Right ventricle myocardium inferior (tissue), 1 donor: ENCODE results near the gene ZNF549. TPM values are rescaled to one million over a fixed set of nuclear protein-coding genes. Genes with fewer than 3 reads are reported as not detected.

Experiments used
- total RNA-seq: library from RNA; stranded (reverse); fragmentation: NEBNext Ultra II Directional; extraction: Animal tissue kit (Norgen Biotek cat#: 25700); gene quantifications from one replicate; pipeline ENCODE4 v1.2.1, GENCODE V29; 2021
- donor health status: DM: no; HTN: yes; CAD: no; lungs with severe emphysema.

Gene ZNF549
- total RNA-seq, 1 donor from 2014 or later = 3.6 TPM

Other genes with a start within 250 kb of the ZNF549 start
- 27.3 TPM for gene ZNF460, start 246.9 kb upstream of the ZNF549 start, total RNA-seq
- 5.3 TPM for gene ZNF543, start 206.9 kb upstream of the ZNF549 start, total RNA-seq
- gene ZNF304, start 176.1 kb upstream of the ZNF549 start, total RNA-seq = 7.8 TPM
- gene TRAPPC2B, start 163.8 kb upstream of the ZNF549 start, total RNA-seq = 9.7 TPM
- gene ZNF547, start 163.8 kb upstream of the ZNF549 start, total RNA-seq = 2.4 TPM
- gene ZNF548, start 137.5 kb upstream of the ZNF549 start, total RNA-seq = 14.7 TPM
- 9.4 TPM for gene ZNF17, start 116.2 kb upstream of the ZNF549 start, total RNA-seq
- 3.2 TPM for gene ZNF749, start 92.0 kb upstream of the ZNF549 start, total RNA-seq
- gene VN1R1, start 70.2 kb upstream of the ZNF549 start, total RNA-seq = 3.3 TPM
- gene ZNF772, start 49.8 kb upstream of the ZNF549 start, total RNA-seq = 18.3 TPM
- gene ZNF419, start 39.6 kb upstream of the ZNF549 start, total RNA-seq = 6.8 TPM
- gene ZNF773, start 27.4 kb upstream of the ZNF549 start, total RNA-seq = 5.0 TPM
- gene ZNF550, start 32.5 kb downstream of the ZNF549 start, total RNA-seq = 9.5 TPM
- gene ZNF416, start 51.6 kb downstream of the ZNF549 start, total RNA-seq = 4.3 TPM
- 3.3 TPM for gene ZIK1, start 56.8 kb downstream of the ZNF549 start, total RNA-seq
- 3.8 TPM for gene ZNF530, start 72.5 kb downstream of the ZNF549 start, total RNA-seq
- gene ZNF134, start 86.9 kb downstream of the ZNF549 start, total RNA-seq = 14.9 TPM
- gene ZNF211, start 105.8 kb downstream of the ZNF549 start, total RNA-seq = 10.1 TPM
- not detected for gene ZSCAN4, start 141.6 kb downstream of the ZNF549 start, total RNA-seq
- 4.0 TPM for gene ZNF551, start 154.6 kb downstream of the ZNF549 start, total RNA-seq
- gene ZNF154, start 181.8 kb downstream of the ZNF549 start, total RNA-seq = 3.3 TPM
- 5.8 TPM for gene ZNF671, start 200.3 kb downstream of the ZNF549 start, total RNA-seq
- 12.5 TPM for gene ZNF776, start 219.5 kb downstream of the ZNF549 start, total RNA-seq
- 9.7 TPM for gene ZNF586, start 242.3 kb downstream of the ZNF549 start, total RNA-seq